GM12873 (cell line): ENCODE measurements around the gene MSANTD7.

Experiments used
- TF ChIP-seq, protein P1 (sequence below): IDR thresholded peaks from 2 replicates; pipeline ENCODE4 v1.5.1; 2012; ENCODE audit warnings: low read depth, mild to moderate bottlenecking, moderate library complexity, low read length, control low read depth; ENCODE audit not compliant: insufficient read depth; ENCODE audit errors: missing control alignments

MSANTD7 gene

DNA sequence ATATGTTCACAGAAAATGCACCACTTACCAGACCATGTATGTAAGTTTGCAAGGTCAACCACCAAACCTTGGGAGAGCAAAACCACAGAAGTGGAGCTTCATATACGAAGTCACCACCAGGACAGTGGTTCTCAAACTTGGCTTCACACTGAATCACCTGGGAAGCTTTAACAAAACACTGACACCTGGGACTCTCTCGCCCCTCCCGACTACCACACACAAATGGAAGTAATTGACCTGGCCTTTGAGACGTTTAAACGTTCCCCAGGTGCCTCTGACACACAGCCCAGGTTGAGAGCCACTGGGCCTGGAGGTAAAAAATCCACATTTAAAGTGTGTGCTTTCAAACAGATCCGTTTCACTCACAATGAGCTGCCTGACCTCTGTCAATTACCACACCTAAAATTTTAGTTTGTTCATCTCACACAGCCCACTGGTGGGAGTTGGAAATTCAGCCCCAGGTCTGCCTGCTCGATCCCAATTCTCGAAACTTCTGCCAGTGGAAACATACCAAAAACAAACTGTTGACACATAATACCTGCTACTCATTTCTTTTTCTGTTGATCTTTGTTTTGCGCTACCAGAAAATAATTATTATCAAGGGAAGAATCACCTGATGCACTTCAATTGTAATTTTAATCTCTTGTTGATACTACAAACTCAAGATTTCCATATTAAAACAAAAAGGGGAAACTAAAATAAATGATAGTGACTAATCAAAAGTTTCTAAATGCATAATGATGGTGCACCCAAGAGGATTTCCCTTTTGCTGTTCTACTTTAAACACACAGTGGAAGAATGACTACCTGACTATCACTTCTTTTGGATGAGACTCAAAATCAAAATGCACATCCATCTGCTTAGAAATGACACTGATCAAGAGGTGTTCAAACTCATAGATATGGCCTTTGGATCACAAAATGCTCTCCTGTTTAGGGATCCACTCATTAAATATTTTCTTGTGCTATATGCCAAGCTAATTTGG lies 26.8 kb upstream of the MSANTD7 start:
- TF ChIP-seq, protein P1, sequence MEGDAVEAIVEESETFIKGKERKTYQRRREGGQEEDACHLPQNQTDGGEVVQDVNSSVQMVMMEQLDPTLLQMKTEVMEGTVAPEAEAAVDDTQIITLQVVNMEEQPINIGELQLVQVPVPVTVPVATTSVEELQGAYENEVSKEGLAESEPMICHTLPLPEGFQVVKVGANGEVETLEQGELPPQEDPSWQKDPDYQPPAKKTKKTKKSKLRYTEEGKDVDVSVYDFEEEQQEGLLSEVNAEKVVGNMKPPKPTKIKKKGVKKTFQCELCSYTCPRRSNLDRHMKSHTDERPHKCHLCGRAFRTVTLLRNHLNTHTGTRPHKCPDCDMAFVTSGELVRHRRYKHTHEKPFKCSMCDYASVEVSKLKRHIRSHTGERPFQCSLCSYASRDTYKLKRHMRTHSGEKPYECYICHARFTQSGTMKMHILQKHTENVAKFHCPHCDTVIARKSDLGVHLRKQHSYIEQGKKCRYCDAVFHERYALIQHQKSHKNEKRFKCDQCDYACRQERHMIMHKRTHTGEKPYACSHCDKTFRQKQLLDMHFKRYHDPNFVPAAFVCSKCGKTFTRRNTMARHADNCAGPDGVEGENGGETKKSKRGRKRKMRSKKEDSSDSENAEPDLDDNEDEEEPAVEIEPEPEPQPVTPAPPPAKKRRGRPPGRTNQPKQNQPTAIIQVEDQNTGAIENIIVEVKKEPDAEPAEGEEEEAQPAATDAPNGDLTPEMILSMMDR: no peak

DNA sequence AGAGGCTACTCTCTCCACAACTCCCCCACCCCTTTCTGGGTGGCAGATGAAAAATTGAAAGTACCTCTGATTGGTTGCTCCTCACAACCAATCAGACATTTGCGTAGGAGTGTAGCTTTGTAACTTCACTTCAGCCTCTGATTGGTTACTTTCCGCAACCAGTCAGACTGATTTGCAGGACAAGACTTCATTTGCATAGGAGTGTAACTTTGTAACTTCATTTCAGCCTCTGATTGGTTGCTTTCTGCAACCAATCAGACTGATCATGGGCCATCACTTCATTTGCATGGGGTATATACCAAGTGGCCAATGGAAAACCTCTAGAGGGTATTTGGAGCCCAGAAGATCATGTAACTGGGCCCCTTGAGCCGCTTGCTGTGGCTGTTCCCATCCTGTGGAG lies 25.8 kb upstream of the MSANTD7 start:
- TF ChIP-seq, protein P1: no peak

DNA sequence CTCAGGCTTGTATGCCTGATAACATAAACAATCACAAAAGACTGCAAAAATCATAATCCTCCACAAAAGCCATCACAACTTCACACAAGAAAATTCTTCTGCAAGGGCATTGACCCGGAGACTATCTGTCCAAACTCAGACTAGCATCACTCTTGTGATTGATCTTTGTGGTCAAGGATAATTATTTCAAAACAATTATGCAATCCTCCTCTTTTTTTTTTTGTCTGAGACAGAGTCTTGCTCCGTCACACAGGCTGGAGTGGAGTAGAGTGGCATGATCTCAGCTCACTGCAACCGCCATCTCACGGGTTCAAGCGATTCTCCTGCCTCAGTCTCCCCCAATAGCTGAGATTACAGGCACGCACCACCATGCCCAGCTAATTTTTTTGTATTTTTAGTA lies 22.4 kb upstream of the MSANTD7 start:
- TF ChIP-seq, protein P1: no peak

DNA sequence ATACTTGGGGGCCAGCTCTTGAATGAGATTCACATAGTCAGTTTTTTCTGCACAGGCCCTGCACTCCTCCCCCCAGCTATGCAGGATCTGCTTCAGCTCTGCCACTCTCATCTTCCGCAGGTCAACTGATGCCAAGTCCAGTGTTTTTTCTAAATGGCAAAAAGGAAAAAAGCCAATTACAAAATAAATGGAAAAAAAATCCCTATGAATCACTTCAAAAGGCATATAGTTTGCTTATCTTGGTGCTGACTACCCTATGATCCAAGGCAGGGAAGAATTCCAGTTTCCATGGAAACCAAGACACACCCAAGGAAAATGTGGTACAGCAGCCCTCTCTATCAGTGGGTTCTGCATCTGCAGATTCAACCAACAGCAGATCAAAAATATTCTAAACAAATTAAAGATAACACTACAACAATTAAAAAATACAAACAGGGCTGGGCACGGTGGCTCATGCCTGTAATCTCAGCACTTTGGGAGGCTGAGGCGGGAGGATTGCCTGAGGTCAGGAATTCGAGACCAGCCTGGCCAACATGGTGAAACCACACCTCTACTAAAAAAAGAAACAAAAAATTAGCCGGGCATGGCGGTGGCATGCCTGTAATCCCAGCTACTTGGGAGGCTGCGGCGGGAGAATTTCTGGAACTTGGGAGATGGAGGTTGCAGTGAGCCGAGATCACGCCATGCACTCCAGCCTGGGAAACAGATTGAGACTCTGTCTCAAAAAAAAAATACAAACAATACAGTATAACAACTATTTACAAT lies 17.9 kb upstream of the MSANTD7 start:
- TF ChIP-seq, protein P1: no peak

DNA sequence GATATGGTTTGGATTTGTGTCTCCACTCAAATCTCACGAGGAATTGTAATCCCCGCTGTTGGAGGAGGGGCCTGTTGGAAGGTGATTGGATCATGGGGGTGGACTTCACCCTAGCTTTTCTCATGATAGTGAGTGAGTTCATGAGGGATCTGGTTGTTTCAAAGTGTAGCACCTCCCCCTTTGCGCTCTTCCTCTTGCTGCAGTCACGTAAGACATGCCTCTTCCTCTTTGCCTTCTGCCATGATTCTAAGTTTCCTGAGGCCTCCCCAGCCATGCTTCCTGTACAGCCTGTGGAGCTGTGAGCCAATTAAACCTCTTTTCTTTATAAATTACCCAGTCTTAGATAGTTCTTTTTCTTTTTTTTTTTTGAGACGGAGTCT lies 17.3 kb upstream of the MSANTD7 start:
- TF ChIP-seq, protein P1: no peak

DNA sequence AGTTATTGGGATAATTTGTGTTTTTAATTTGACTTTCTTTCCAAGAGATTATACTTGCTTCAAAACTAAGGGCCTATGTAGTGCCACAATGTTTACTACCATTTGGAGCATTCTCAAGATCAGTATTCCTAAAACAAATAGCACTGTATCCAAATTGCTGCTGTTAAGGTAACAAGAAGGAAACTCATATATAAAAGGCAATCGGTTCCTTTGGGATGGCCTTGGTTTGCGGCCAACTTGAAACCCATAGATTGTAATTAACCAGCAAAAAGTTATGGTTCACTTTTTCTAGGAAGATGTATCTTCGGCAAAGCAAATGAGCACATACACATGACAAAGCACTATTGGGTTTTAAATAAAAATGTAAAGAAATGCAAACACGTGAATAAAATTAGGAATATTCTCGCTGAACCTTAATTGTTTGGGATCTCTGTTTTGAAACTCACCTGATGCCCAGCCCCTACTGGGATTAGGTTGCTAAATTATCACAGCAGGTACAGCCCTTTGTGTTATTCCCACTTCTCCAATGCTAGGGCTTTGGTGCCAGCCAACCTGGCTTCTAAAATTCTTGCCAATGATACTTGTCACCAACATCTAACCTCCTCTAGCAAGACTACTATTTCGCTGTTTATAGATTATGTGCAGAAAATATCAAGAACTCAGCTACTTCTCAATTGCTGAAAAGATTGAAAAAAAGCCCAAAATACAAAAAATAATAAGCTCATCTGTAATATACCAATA lies 16.3 kb upstream of the MSANTD7 start:
- TF ChIP-seq, protein P1: no peak
